Central memory CD8-positive, alpha-beta T cell (primary cell): Measurements from ENCODE around the gene MUL1.
"Not testable (repeated sequence)": the region's sequence is repeated elsewhere in the genome, so short reads cannot be mapped to it uniquely, and the experiment has no call there.

Experiments used
- ATAC-seq: fragments of 150-1000 bp; cut with Tn5 transposase; replicated peaks from 2 replicates; pipeline ENCODE4 v1.10.0; 2022; ENCODE audit warnings: mild to moderate bottlenecking, moderate FRiP score, moderate number of reproducible peaks; ENCODE audit not compliant: poor library complexity, severe bottlenecking; ENCODE audit errors: extremely low read depth
- DNase-seq, 2 donors: peaks; one replicate each; pipeline ENCODE4 v3.0.0; 2021; ENCODE audit warnings: low spot score in 2 of 2
- H3K27ac Mint-ChIP-seq: one replicate; pipeline ENCODE4 v1.8.0; 2022; ENCODE audit warnings: low read depth, mild to moderate bottlenecking, moderate library complexity, mixed read lengths
- H3K27me3 Mint-ChIP-seq: one replicate; pipeline ENCODE4 v1.8.0; 2022; ENCODE audit warnings: mixed read lengths
- H3K36me3 Mint-ChIP-seq: one replicate; pipeline ENCODE4 v1.8.0; 2022; ENCODE audit warnings: mild to moderate bottlenecking, moderate library complexity, mixed read lengths; ENCODE audit not compliant: insufficient read depth
- H3K4me1 Mint-ChIP-seq: one replicate; pipeline ENCODE4 v1.8.0; 2022; ENCODE audit warnings: mixed read lengths
- H3K4me3 Mint-ChIP-seq: one replicate; pipeline ENCODE4 v1.8.0; 2022; ENCODE audit warnings: mild to moderate bottlenecking, moderate library complexity, mixed read lengths
- H3K9me3 Mint-ChIP-seq: one replicate; pipeline ENCODE4 v1.8.0; 2022; ENCODE audit warnings: mixed read lengths

MUL1 gene

GRCh38 chr1:20500716-20501115, 7.2 kb downstream of the MUL1 start:
- Mint-ChIP-seq H3K36me3 (peaks cover 26% of the 10 kb centered on the region), H3K9me3 (no peaks in the 10 kb centered on the region), H3K4me3 (no peak overlapping the region), H3K4me1 (peaks cover 12% of the 10 kb centered on the region), H3K27me3 (no peaks in the 10 kb centered on the region), H3K27ac (no peak overlapping the region)
- no peak for DNase-seq
- ATAC-seq, result no peak

DNA sequence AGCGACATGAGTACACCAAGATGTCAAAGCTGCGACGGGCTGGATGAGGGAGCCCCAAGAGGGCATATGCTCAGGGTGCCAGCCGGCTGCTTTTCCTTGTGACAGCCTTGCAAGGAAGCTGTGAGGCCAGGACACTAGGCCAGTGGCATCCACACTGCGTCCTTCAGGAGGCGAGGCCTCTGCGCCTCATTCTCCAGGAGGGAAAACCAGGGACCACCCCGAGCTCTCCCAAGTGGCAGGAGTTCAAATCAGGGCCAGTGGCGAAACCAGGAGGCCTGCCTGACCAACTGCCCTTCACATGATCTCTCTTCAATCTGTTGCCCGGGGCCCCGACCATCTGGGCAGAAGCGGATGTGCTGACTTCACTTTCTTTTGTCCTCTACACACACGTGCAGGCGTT, 8.2 kb downstream of the MUL1 start:
- H3K9me3 Mint-ChIP-seq, result no peaks in the 10 kb centered on the region
- peaks cover 25% of the 10 kb centered on the region for H3K36me3 Mint-ChIP-seq
- no peak overlapping the region for H3K4me3 Mint-ChIP-seq
- peaks cover 9% of the 10 kb centered on the region for H3K4me1 Mint-ChIP-seq
- no peaks in the 10 kb centered on the region for H3K27me3 Mint-ChIP-seq
- DNase-seq, result no peak
- no peak for ATAC-seq
- H3K27ac Mint-ChIP-seq, result no peak overlapping the region

DNA sequence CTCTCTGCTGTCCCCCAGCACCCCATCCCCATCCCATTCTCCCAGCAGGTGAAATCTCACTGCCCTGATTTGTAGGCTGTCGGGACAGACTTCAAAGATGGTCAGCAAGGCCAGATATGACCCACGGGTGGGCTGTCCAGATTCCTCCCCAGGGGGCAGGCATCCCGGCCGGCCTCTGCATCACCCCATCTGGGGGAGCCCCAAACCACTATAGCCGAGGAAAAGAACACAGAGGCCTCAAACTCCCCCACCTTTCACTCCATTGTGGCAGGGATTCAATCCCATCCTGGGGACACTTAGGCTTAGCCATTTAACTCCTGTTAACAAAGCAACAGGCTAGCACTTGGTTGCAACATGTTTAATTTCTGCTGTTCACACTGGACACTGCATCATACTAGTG, 8.8 kb downstream of the MUL1 start:
- Mint-ChIP-seq H3K4me3 (no peak overlapping the region), H3K36me3 (peaks cover 24% of the 10 kb centered on the region), H3K9me3 (no peaks in the 10 kb centered on the region), H3K4me1 (peaks cover 3% of the 10 kb centered on the region), H3K27ac (no peak overlapping the region), H3K27me3 (no peaks in the 10 kb centered on the region)
- no peak for ATAC-seq
- DNase-seq, result no peak

DNA sequence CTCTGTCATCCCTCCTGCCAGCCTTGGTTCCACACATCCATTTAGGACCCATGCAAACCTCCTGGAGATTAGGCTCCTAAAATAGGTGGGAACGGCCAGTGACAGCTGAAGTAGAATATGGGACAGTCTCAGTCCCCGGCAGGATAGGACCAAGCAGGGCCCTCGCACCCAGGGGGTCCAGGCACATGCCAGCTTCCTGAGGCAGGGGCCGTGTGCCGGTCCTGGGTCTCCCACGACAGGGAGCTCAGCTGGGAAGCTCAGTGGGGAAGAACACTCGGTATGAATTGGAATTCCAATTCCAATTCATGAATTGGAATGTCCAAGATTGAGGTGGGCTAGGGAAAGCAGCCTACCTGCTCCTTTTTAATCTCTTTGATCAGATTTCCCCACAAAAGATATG, 9.8 kb downstream of the MUL1 start:
- no peaks in the 10 kb centered on the region for H3K9me3 Mint-ChIP-seq
- no peaks in the 10 kb centered on the region for H3K4me1 Mint-ChIP-seq
- ATAC-seq (no peak), DNase-seq (no peak)
- no peak overlapping the region for H3K4me3 Mint-ChIP-seq
- peaks cover 23% of the 10 kb centered on the region for H3K36me3 Mint-ChIP-seq
- no peak overlapping the region for H3K27ac Mint-ChIP-seq
- no peaks in the 10 kb centered on the region for H3K27me3 Mint-ChIP-seq

GRCh38 chr1:20497506-20497905, 10.4 kb downstream of the MUL1 start:
- Mint-ChIP-seq H3K36me3 (peaks cover 20% of the 10 kb centered on the region), H3K4me1 (no peaks in the 10 kb centered on the region), H3K4me3 (no peak overlapping the region), H3K9me3 (no peaks in the 10 kb centered on the region), H3K27me3 (no peaks in the 10 kb centered on the region), H3K27ac (no peak overlapping the region)
- DNase-seq (no peak), ATAC-seq (no peak)

- not testable (repeated sequence) for H3K9me3 Mint-ChIP-seq, DNase-seq, ATAC-seq, H3K4me3 Mint-ChIP-seq, H3K4me1 Mint-ChIP-seq, H3K27ac Mint-ChIP-seq, H3K27me3 Mint-ChIP-seq
- H3K36me3 Mint-ChIP-seq, result peaks cover 16% of the 10 kb centered on the region
Measured at GRCh38 chr1:20496725-20497383, 11.1 kb downstream of the MUL1 start.

DNA sequence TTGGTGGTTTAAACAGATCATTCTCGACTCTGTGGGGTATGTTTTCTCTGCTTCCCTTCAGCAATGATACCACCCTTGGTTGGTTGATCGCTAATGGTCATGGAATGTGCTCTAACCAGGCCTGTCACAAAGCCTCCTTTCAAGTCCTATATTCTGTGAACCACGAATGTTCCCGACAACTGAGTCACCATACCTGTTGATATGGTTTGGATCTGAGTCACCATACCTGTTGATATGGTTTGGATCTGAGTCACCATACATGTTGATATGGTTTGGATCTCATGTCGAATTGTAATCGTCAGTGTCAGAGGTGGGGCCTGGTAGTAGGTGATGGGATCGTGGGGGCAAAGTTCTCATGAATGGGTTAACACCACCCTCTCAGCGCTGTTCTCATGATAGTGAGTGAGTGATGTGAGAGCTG, 11.7 kb downstream of the MUL1 start:
- no peaks in the 10 kb centered on the region for H3K9me3 Mint-ChIP-seq
- ATAC-seq, result no peak
- no peak for DNase-seq
- no peak overlapping the region for H3K27ac Mint-ChIP-seq
- H3K4me3 Mint-ChIP-seq, result no peak overlapping the region
- no peaks in the 10 kb centered on the region for H3K27me3 Mint-ChIP-seq
- peaks cover 10% of the 10 kb centered on the region for H3K36me3 Mint-ChIP-seq
- H3K4me1 Mint-ChIP-seq, result no peaks in the 10 kb centered on the region

- H3K9me3 Mint-ChIP-seq, result no peaks in the 10 kb centered on the region
- no peaks in the 10 kb centered on the region for H3K27me3 Mint-ChIP-seq
- DNase-seq (no peak), ATAC-seq (no peak)
- no peak overlapping the region for H3K27ac Mint-ChIP-seq
- no peak overlapping the region for H3K4me3 Mint-ChIP-seq
- H3K4me1 Mint-ChIP-seq, result no peaks in the 10 kb centered on the region
- H3K36me3 Mint-ChIP-seq, result peaks cover 6% of the 10 kb centered on the region
Measured at GRCh38 chr1:20495661-20496060, 12.3 kb downstream of the MUL1 start.

DNA sequence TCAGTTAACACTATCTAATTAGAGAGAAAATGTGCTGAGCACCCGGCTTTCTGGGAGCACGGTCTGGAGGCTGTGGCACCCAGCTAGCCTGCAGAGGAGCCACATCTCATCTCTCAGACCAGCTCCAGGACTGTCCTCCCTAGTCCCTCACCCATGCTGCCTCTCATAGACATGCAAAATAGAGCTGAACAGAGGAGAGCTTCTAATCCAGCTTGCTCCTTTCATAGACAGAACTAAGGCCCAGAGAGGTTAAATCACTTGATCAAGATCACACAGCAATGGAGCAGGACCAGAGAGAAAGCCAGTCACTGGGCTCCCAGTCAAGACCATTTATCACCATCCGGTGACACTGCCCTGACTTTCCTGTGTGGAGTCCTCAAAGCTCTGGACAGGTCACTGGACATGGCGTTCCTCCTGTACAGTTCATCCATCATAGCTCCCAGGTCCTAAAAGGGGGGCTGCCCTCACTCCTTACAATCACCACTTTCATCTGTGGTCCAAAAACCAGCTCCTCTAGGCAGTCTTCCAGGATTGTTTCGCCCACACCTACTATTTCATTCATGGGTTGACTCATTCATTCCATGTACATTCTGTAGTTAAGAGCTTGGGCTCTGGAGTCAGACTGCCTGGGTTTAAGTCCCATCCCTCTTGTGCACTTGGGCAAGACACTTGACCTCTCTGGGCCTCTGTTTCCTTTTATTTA, 13.2 kb downstream of the MUL1 start:
- no peaks in the 10 kb centered on the region for H3K4me1 Mint-ChIP-seq
- no peaks in the 10 kb centered on the region for H3K9me3 Mint-ChIP-seq
- ATAC-seq (no peak), DNase-seq (no peak)
- H3K4me3 Mint-ChIP-seq, result no peak overlapping the region
- peaks cover 5% of the 10 kb centered on the region for H3K36me3 Mint-ChIP-seq
- H3K27me3 Mint-ChIP-seq, result no peaks in the 10 kb centered on the region
- H3K27ac Mint-ChIP-seq, result no peak overlapping the region

GRCh38 chr1:20493839-20494608, 13.9 kb downstream of the MUL1 start:
- no peak overlapping the region for H3K4me3 Mint-ChIP-seq

DNA sequence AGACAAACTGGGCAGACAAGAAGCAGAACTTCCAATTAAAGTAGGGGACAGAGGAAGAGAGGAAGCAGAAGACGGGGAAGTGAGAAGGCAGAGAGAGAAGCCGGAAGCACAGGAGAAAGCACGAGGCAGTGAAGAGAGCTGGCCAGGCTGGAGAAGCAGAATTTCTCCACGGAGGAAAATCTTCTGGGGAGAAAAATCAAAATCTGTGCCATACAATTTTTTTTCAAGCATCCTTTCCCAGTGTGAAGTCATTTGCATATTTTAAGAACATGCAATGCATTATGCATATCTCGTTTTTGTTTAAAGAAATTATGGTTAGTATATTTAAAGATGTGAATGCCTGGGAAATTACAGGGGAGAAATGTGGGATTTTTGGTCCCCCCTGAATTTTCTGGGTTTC, 14.6 kb downstream of the MUL1 start:
- H3K4me3 Mint-ChIP-seq, result no peak overlapping the region
- no peaks in the 10 kb centered on the region for H3K36me3 Mint-ChIP-seq
- no peaks in the 10 kb centered on the region for H3K9me3 Mint-ChIP-seq
- H3K27me3 Mint-ChIP-seq, result no peaks in the 10 kb centered on the region
- H3K27ac Mint-ChIP-seq, result no peak overlapping the region
- H3K4me1 Mint-ChIP-seq, result no peaks in the 10 kb centered on the region
- DNase-seq (no peak), ATAC-seq (no peak)

More at GRCh38 chr1:20493839-20494608, 13.9 kb downstream of the MUL1 start:
- H3K36me3 Mint-ChIP-seq, result peaks cover 3% of the 10 kb centered on the region
- DNase-seq (peak; percentile 75 to 84), ATAC-seq (peak; percentile 68)
- no peaks in the 10 kb centered on the region for H3K9me3 Mint-ChIP-seq
- H3K27me3 Mint-ChIP-seq, result no peaks in the 10 kb centered on the region
- no peak overlapping the region for H3K27ac Mint-ChIP-seq
- H3K4me1 Mint-ChIP-seq, result no peaks in the 10 kb centered on the region

- no peaks in the 10 kb centered on the region for H3K27me3 Mint-ChIP-seq
Measured at GRCh38 chr1:20492751-20493150, 15.2 kb downstream of the MUL1 start.

DNA sequence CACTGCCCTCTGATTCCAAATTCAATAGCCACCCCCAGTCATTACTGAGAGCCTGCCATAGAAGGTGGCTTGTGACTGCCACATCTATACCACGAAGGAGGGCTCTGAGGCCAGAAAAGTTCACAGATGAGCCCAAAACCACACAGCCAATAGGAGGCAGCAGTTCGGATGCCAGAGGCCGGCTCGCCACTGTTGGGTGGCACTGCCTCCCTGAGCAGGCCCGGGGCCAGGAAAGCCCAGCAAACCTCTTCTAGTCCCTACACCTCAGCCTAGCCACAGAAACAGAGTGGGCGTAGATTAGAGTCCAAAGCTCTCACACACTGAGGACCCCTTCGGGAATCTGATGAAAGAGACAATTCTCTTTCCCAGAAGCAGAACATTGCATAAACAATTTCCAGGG, 16.1 kb downstream of the MUL1 start:
- H3K27ac Mint-ChIP-seq, result no peak overlapping the region

More at GRCh38 chr1:20492751-20493150, 15.2 kb downstream of the MUL1 start:
- peaks cover under 1% of the 10 kb centered on the region for H3K4me1 Mint-ChIP-seq
- no peaks in the 10 kb centered on the region for H3K9me3 Mint-ChIP-seq
- no peaks in the 10 kb centered on the region for H3K36me3 Mint-ChIP-seq
- H3K4me3 Mint-ChIP-seq, result no peak overlapping the region
- DNase-seq, result no peak
- no peak overlapping the region for H3K27ac Mint-ChIP-seq
- ATAC-seq, result no peak

More for the DNA sequence above, 16.1 kb downstream of the MUL1 start:
- H3K27me3 Mint-ChIP-seq, result no peaks in the 10 kb centered on the region
- H3K4me1 Mint-ChIP-seq, result peaks cover 9% of the 10 kb centered on the region
- H3K4me3 Mint-ChIP-seq, result no peak overlapping the region
- no peaks in the 10 kb centered on the region for H3K36me3 Mint-ChIP-seq
- DNase-seq (no peak), ATAC-seq (no peak)
- H3K9me3 Mint-ChIP-seq, result no peaks in the 10 kb centered on the region
